KMS-11 (cell line): ENCODE data around the gene HEATR9.

Experiments
- H2AFZ ChIP-seq: fragments of 200-600 bp; sonication (generic); 2 replicates; pipeline ENCODE4 v1.6.1; 2016; ENCODE audit warnings: antibody characterized with exemption, mixed run types, low read depth
- H3K27ac ChIP-seq: fragments of 200-600 bp; sonication (generic); 2 replicates; pipeline ENCODE4 v1.6.1; 2016; ENCODE audit warnings: mild to moderate bottlenecking, mixed run types
- H3K27me3 ChIP-seq: fragments of 200-600 bp; sonication (generic); 2 replicates; pipeline ENCODE4 v1.6.1; 2017; ENCODE audit warnings: mild to moderate bottlenecking, low read depth, mixed run types, moderate library complexity; ENCODE audit not compliant: insufficient read depth
- H3K36me3 ChIP-seq: fragments of 200-600 bp; sonication (generic); 2 replicates; pipeline ENCODE4 v1.6.1; 2017; ENCODE audit warnings: mild to moderate bottlenecking, mixed run types; ENCODE audit not compliant: insufficient read depth
- H3K4me1 ChIP-seq: fragments of 200-600 bp; sonication (generic); 2 replicates; pipeline ENCODE4 v1.6.1; 2016; ENCODE audit warnings: mild to moderate bottlenecking, low read depth, mixed run types; ENCODE audit not compliant: poor library complexity, severe bottlenecking
- H3K4me2 ChIP-seq: fragments of 200-600 bp; sonication (generic); 2 replicates; pipeline ENCODE4 v1.7.0; 2016; ENCODE audit warnings: mild to moderate bottlenecking, mixed run types
- H3K4me3 ChIP-seq: fragments of 200-600 bp; sonication (generic); IDR thresholded peaks from 2 replicates; pipeline ENCODE4 v1.6.1; 2017; ENCODE audit warnings: low read depth, low read length, mixed read lengths; ENCODE audit not compliant: insufficient read depth
- H3K79me2 ChIP-seq: fragments of 200-600 bp; sonication (generic); 2 replicates; pipeline ENCODE4 v1.6.1; 2016; ENCODE audit warnings: low read depth, mixed run types; ENCODE audit not compliant: insufficient read depth
- H3K9ac ChIP-seq: fragments of 200-600 bp; sonication (generic); 2 replicates; pipeline ENCODE4 v1.6.1; 2016; ENCODE audit warnings: mild to moderate bottlenecking, mixed run types
- H4K20me1 ChIP-seq: fragments of 200-600 bp; sonication (generic); 2 replicates; pipeline ENCODE4 v1.6.1; 2016; ENCODE audit warnings: mild to moderate bottlenecking, mixed run types; ENCODE audit not compliant: insufficient read depth
- CTCF ChIP-seq: fragments of 200-600 bp; sonication (generic); conservative IDR thresholded peaks from 2 replicates; pipeline ENCODE4 v1.6.1; 2017; ENCODE audit warnings: low read depth, mild to moderate bottlenecking, antibody characterized with exemption, low read length, moderate library complexity, mixed read lengths

The HEATR9 gene

GRCh38 chr17:35913609-35914008 is 44.9 kb upstream of the HEATR9 start:
- H3K36me3 ChIP-seq, result no peaks in the 10 kb centered on the region
- no peaks in the 10 kb centered on the region for H3K79me2 ChIP-seq
- no peaks in the 10 kb centered on the region for H4K20me1 ChIP-seq
- no peaks in the 10 kb centered on the region for H3K4me1 ChIP-seq
- no peak overlapping the region for H2AFZ ChIP-seq
- no peak overlapping the region for H3K9ac ChIP-seq
- H3K27ac ChIP-seq, result no peak overlapping the region
- H3K4me3 ChIP-seq, result no peak overlapping the region
- no peaks in the 10 kb centered on the region for H3K27me3 ChIP-seq
- H3K4me2 ChIP-seq, result no peak overlapping the region
- no peak for TF ChIP-seq CTCF

- no peak for TF ChIP-seq CTCF
- Histone ChIP-seq H2AFZ (no peak overlapping the region), H3K9ac (no peak overlapping the region), H3K4me2 (no peak overlapping the region), H3K4me3 (no peak overlapping the region), H3K27me3 (no peaks in the 10 kb centered on the region), H3K36me3 (no peaks in the 10 kb centered on the region), H3K27ac (no peak overlapping the region), H3K79me2 (no peaks in the 10 kb centered on the region), H4K20me1 (no peaks in the 10 kb centered on the region), H3K4me1 (no peaks in the 10 kb centered on the region)
Observed at GRCh38 chr17:35912942-35913341, 44.3 kb upstream of the HEATR9 start.

- H3K79me2 ChIP-seq, result no peaks in the 10 kb centered on the region
- H3K27ac ChIP-seq, result no peak overlapping the region
- no peaks in the 10 kb centered on the region for H3K4me1 ChIP-seq
- TF ChIP-seq CTCF, result no peak
- H3K27me3 ChIP-seq, result no peaks in the 10 kb centered on the region
- no peaks in the 10 kb centered on the region for H3K36me3 ChIP-seq
- no peak overlapping the region for H3K4me2 ChIP-seq
- H3K4me3 ChIP-seq, result no peak overlapping the region
- no peak overlapping the region for H2AFZ ChIP-seq
- no peaks in the 10 kb centered on the region for H4K20me1 ChIP-seq
- no peak overlapping the region for H3K9ac ChIP-seq
Observed at GRCh38 chr17:35912339-35912912, 43.7 kb upstream of the HEATR9 start.

- no peak for TF ChIP-seq CTCF
- H3K4me2 ChIP-seq, result no peak overlapping the region
- no peaks in the 10 kb centered on the region for H4K20me1 ChIP-seq
Observed at GRCh38 chr17:35909408-35909807, 40.7 kb upstream of the HEATR9 start.

GRCh38 chr17:35907691-35908090 is 39.0 kb upstream of the HEATR9 start:
- H3K27ac ChIP-seq, result no peak overlapping the region

More at GRCh38 chr17:35909408-35909807, 40.7 kb upstream of the HEATR9 start:
- H3K4me3 ChIP-seq, result no peak overlapping the region
- no peak overlapping the region for H3K27ac ChIP-seq
- no peaks in the 10 kb centered on the region for H3K36me3 ChIP-seq
- H3K4me1 ChIP-seq, result no peaks in the 10 kb centered on the region
- H3K9ac ChIP-seq, result no peak overlapping the region
- H2AFZ ChIP-seq, result no peak overlapping the region
- H3K27me3 ChIP-seq, result no peaks in the 10 kb centered on the region
- H3K79me2 ChIP-seq, result no peaks in the 10 kb centered on the region

More at GRCh38 chr17:35907691-35908090, 39.0 kb upstream of the HEATR9 start:
- Histone ChIP-seq H3K27me3 (no peaks in the 10 kb centered on the region), H2AFZ (no peak overlapping the region), H3K4me2 (no peak overlapping the region), H3K4me1 (no peaks in the 10 kb centered on the region), H3K36me3 (no peaks in the 10 kb centered on the region), H3K4me3 (no peak overlapping the region), H3K9ac (no peak overlapping the region), H4K20me1 (no peaks in the 10 kb centered on the region), H3K79me2 (no peaks in the 10 kb centered on the region)
- TF ChIP-seq CTCF, result no peak
